Natural killer cell (primary cell): Measurements from ENCODE around the gene PTP4A2. TPM values are rescaled to one million over a fixed set of nuclear protein-coding genes. Genes with fewer than 3 reads are reported as not detected.
A peak's percentile ranks its signal among the peaks of the same experiment; 100 is the strongest.

Source experiments
- ATAC-seq, 3 donors: fragments of 150-1000 bp in 2 of 3; fragments of 200-7000 bp in 1 of 3; cut with Tn5 transposase; 1 replicate in 1 of 3; 2 replicates in 2 of 3; pipeline ENCODE4 v1.10.0; 2021; ENCODE audit warnings: mild to moderate bottlenecking in 2 of 3, moderate library complexity in 2 of 3
- DNase-seq, 2 donors: peaks; one replicate each; pipeline versions ENCODE4 v3.0.0 to v3.0.0-alpha.2; 2013 to 2021; ENCODE audit warnings: mixed read lengths in 1 of 2
- H3K27ac ChIP-seq: one replicate; pipeline ENCODE4 v1.5.1; 2013; ENCODE audit warnings: mild to moderate bottlenecking, low read length
- H3K27me3 ChIP-seq: one replicate; pipeline ENCODE4 v1.6.1; 2013; ENCODE audit warnings: low read length; ENCODE audit not compliant: control insufficient read depth, insufficient read depth
- H3K36me3 ChIP-seq: one replicate; pipeline ENCODE4 v1.6.1; 2013; ENCODE audit warnings: low read length; ENCODE audit not compliant: control insufficient read depth, insufficient read depth
- H3K4me1 ChIP-seq: one replicate; pipeline ENCODE4 v1.6.1; 2013; ENCODE audit warnings: low read length; ENCODE audit not compliant: control insufficient read depth, insufficient read depth
- H3K4me3 ChIP-seq: one replicate; pipeline ENCODE4 v1.5.1; 2013; ENCODE audit warnings: low read length
- H3K9me3 ChIP-seq: one replicate; pipeline ENCODE4 v1.6.1; 2013; ENCODE audit warnings: low read length; ENCODE audit not compliant: control insufficient read depth, insufficient read depth
- H3K27ac Mint-ChIP-seq, 2 donors: one replicate each; pipeline ENCODE4 v1.8.0; 2022; ENCODE audit warnings: mild to moderate bottlenecking in 2 of 2, mixed read lengths in 2 of 2, moderate library complexity in 1 of 2
- H3K27me3 Mint-ChIP-seq, 2 donors: one replicate each; pipeline ENCODE4 v1.8.0; 2022; ENCODE audit warnings: low read depth in 2 of 2, mixed read lengths in 2 of 2
- H3K36me3 Mint-ChIP-seq: one replicate; pipeline ENCODE4 v1.8.0; 2022; ENCODE audit warnings: mixed read lengths
- H3K4me1 Mint-ChIP-seq, 2 donors: one replicate each; pipeline ENCODE4 v1.8.0; 2022; ENCODE audit warnings: mixed read lengths in 2 of 2
- H3K4me3 Mint-ChIP-seq: one replicate; pipeline ENCODE4 v1.8.0; 2022; ENCODE audit warnings: mild to moderate bottlenecking, moderate library complexity, mixed read lengths
- H3K9me3 Mint-ChIP-seq, 2 donors: one replicate each; pipeline ENCODE4 v1.8.0; 2022; ENCODE audit warnings: mixed read lengths in 2 of 2
- CTCF ChIP-seq: fragments of 200-600 bp; IDR thresholded peaks from one replicate; pipeline ENCODE4 v1.8.0; 2022; ENCODE audit warnings: antibody characterized with exemption
- WGBS: methylation state at CpG from one replicate; pipeline ENCODE4 v1.1.7; 2013; ENCODE audit warnings: missing lambda C conversion rate; ENCODE audit not compliant: insufficient coverage; 5-methylcytosine and 5-hydroxymethylcytosine counted together
- intact Hi-C: fragments of 100-400 bp; cut with micrococcal nuclease; formaldehyde crosslinking; loops from one replicate; pipeline ENCODE4 v1.14.2; 2022
- total RNA-seq, 4 donors: library from RNA; stranded (reverse); fragments of 120-200 nt in 1 of 4; gene quantifications; one replicate each; pipeline versions ENCODE4 v1.2.3 to v1.2.4, GENCODE V29; 2013 to 2022

PTP4A2 gene
- total RNA-seq, 3 donors from 2014 or later (not counting 1 experiment from before 2014, with no cell fraction given): 435 to 527 (median 443) TPM

GRCh38 chr1:31959521-31960340 lies 21.6 kb upstream of the PTP4A2 start:
- H3K27me3 Mint-ChIP-seq: no peaks in the 10 kb centered on the region
- 93% methylated on average over 6 of the region's 6 CpGs for WGBS
- no peak for ATAC-seq

GRCh38 chr1:31957701-31958674 lies 19.8 kb upstream of the PTP4A2 start:
- Histone ChIP-seq H3K9me3 (no peaks in the 10 kb centered on the region), H3K27me3 (no peaks in the 10 kb centered on the region), H3K4me1 (peaks cover 57% of the 10 kb centered on the region), H3K4me3 (no peak overlapping the region), H3K36me3 (no peaks in the 10 kb centered on the region), H3K27ac (peak overlapping the region; percentile 57)
- H3K27ac Mint-ChIP-seq: peak overlapping the region; percentile 19 to 82
- DNase-seq: peak in 1 of 2 donors; percentile 70
- 52% methylated on average over 9 of the region's 9 CpGs for WGBS
- intact Hi-C loops: no loop called here
- H3K4me3 Mint-ChIP-seq: no peak overlapping the region
- H3K4me1 Mint-ChIP-seq: peaks cover 37 to 45% of the 10 kb centered on the region in 2 donors
- TF ChIP-seq CTCF: no peak
- H3K9me3 Mint-ChIP-seq: no peaks in the 10 kb centered on the region
- peak in 1 of 3 donors; percentile 28 for ATAC-seq
- no peaks in the 10 kb centered on the region for H3K36me3 Mint-ChIP-seq
- no peaks in the 10 kb centered on the region for H3K27me3 Mint-ChIP-seq

More at GRCh38 chr1:31959521-31960340, 21.6 kb upstream of the PTP4A2 start:
- DNase-seq: no peak
- peaks cover 56% of the 10 kb centered on the region for H3K4me1 ChIP-seq
- no peaks in the 10 kb centered on the region for H3K9me3 Mint-ChIP-seq
- peaks cover 44 to 46% of the 10 kb centered on the region in 2 donors for H3K4me1 Mint-ChIP-seq
- no peaks in the 10 kb centered on the region for H3K36me3 Mint-ChIP-seq
- H3K36me3 ChIP-seq: no peaks in the 10 kb centered on the region
- H3K4me3 ChIP-seq: no peak overlapping the region
- no peaks in the 10 kb centered on the region for H3K9me3 ChIP-seq
- H3K27ac ChIP-seq: no peak overlapping the region
- H3K27me3 ChIP-seq: no peaks in the 10 kb centered on the region
- no peak for TF ChIP-seq CTCF
- intact Hi-C loops: loop anchor here (5.0 kb wide), 2 partner anchors 32 to 197 kb away; partner anchors contain the start of gene ADGRB2
- H3K27ac Mint-ChIP-seq: peak overlapping the region in 1 of 2 donors; percentile 59
- no peak overlapping the region for H3K4me3 Mint-ChIP-seq

GRCh38 chr1:31955917-31956736 lies 18.0 kb upstream of the PTP4A2 start:
- no peaks in the 10 kb centered on the region for H3K27me3 ChIP-seq
- peak; percentile 40 for TF ChIP-seq CTCF
- peak; percentile 95 to 98 (median 96) for ATAC-seq
- intact Hi-C loops: loop anchor here (1.0 kb wide), 1 partner anchor 12 kb away; no protein-coding TSS in a partner anchor
- Mint-ChIP-seq H3K4me1 (peaks cover 47 to 55% of the 10 kb centered on the region in 2 donors), H3K9me3 (no peaks in the 10 kb centered on the region), H3K27ac (peak overlapping the region; percentile 71 to 95), H3K4me3 (peak overlapping the region; percentile 51), H3K36me3 (no peaks in the 10 kb centered on the region), H3K27me3 (no peaks in the 10 kb centered on the region)
- peak; percentile 69 to 92 for DNase-seq
- no peaks in the 10 kb centered on the region for H3K36me3 ChIP-seq
- WGBS: 49% methylated on average over 10 of the region's 11 CpGs
- peak overlapping the region; percentile 84 for H3K27ac ChIP-seq
- H3K4me1 ChIP-seq: peaks cover 59% of the 10 kb centered on the region
- H3K4me3 ChIP-seq: no peak overlapping the region
- H3K9me3 ChIP-seq: no peaks in the 10 kb centered on the region
